ENCODE measurements around the gene DCTD.

DCTD gene

GRCh38 chr4:182920676-182921075 lies 3.5 kb upstream of the DCTD start:
- no peak overlapping the region for H3K27ac ChIP-seq
- no peak for TF ChIP-seq CTCF (conservative IDR thresholded peaks at IDR 0.05)

- H3K27ac ChIP-seq = no peak overlapping the region
These were observed 1.7 kb upstream of the DCTD start for GRCh38 chr4:182918791-182919302.

GRCh38 chr4:182918044-182918607 lies 940 bp upstream of the DCTD start:
- peak; percentile 14 for TF ChIP-seq CTCF (conservative IDR thresholded peaks at IDR 0.05)
- peak overlapping the region; percentile 91 for H3K27ac ChIP-seq

More at GRCh38 chr4:182918791-182919302, 1.7 kb upstream of the DCTD start:
- TF ChIP-seq CTCF (conservative IDR thresholded peaks at IDR 0.05) = no peak

GRCh38 chr4:182916483-182917181 lies 554 bp downstream of the DCTD start:
- no peak for TF ChIP-seq CTCF (conservative IDR thresholded peaks at IDR 0.05)
- peak overlapping the region; percentile 91 for H3K27ac ChIP-seq

GRCh38 chr4:182914357-182914756 lies 2.8 kb downstream of the DCTD start:
- no peak for TF ChIP-seq CTCF (conservative IDR thresholded peaks at IDR 0.05)
- H3K27ac ChIP-seq = no peak overlapping the region

GRCh38 chr4:182913621-182914020 lies 3.6 kb downstream of the DCTD start:
- H3K27ac ChIP-seq = no peak overlapping the region
- no peak for TF ChIP-seq CTCF (conservative IDR thresholded peaks at IDR 0.05)

GRCh38 chr4:182913036-182913435 lies 4.2 kb downstream of the DCTD start:
- TF ChIP-seq CTCF (conservative IDR thresholded peaks at IDR 0.05) = no peak

More at GRCh38 chr4:182913036-182913435, 4.2 kb downstream of the DCTD start:
- H3K27ac ChIP-seq = no peak overlapping the region

Measured in VCaP (cell line).